Lung (tissue), 12 donors: ENCODE results near the gene TLE2. TPM values are rescaled to one million over a fixed set of nuclear protein-coding genes. Genes with fewer than 3 reads are reported as not detected.
"Not testable (repeated sequence)": the region's sequence is repeated elsewhere in the genome, so short reads cannot be mapped to it uniquely, and the experiment has no call there.

ENCODE experiments used
- ATAC-seq: fragments of 200-7000 bp; cut with Tn5 transposase; one replicate; pipeline ENCODE4 v1.9.1; 2020; ENCODE audit warnings: moderate number of reproducible peaks; ENCODE audit not compliant: insufficient read depth, low FRiP score
- DNase-seq, 3 donors: peaks; one replicate each; pipeline ENCODE4 v3.0.0-alpha.2; 2013 to 2017
- H3K27ac ChIP-seq, 2 donors: one replicate each; pipeline ENCODE4 v1.5.1; 2013; ENCODE audit warnings: mild to moderate bottlenecking in 2 of 2, moderate library complexity in 2 of 2, control low read depth in 1 of 2, inconsistent platforms in 1 of 2, low read depth in 1 of 2, low read length in 1 of 2
- H3K27me3 ChIP-seq, 3 donors: one replicate each; pipeline ENCODE4 v1.5.1; 2013; ENCODE audit warnings: low read length in 2 of 3; ENCODE audit not compliant: control insufficient read depth in 3 of 3, insufficient read depth in 3 of 3
- H3K36me3 ChIP-seq, 4 donors: one replicate each; pipeline ENCODE4 v1.5.1; 2013; ENCODE audit warnings: low read length in 4 of 4, mild to moderate bottlenecking in 1 of 4, moderate library complexity in 1 of 4; ENCODE audit not compliant: control insufficient read depth in 4 of 4, insufficient read depth in 4 of 4
- H3K4me1 ChIP-seq, 5 donors: one replicate each; pipeline ENCODE4 v1.5.1; 2013; ENCODE audit warnings: low read length in 5 of 5, mild to moderate bottlenecking in 2 of 5, moderate library complexity in 1 of 5; ENCODE audit not compliant: control insufficient read depth in 5 of 5, insufficient read depth in 5 of 5
- H3K4me3 ChIP-seq: one replicate; pipeline ENCODE4 v1.5.1; 2013; ENCODE audit warnings: mild to moderate bottlenecking, control low read depth, moderate library complexity
- H3K9ac ChIP-seq, 2 donors: one replicate each; pipeline ENCODE4 v1.5.1; 2013; ENCODE audit warnings: low read length in 2 of 2, control low read depth in 1 of 2; ENCODE audit not compliant: insufficient read depth in 1 of 2
- H3K9me3 ChIP-seq, 4 donors: one replicate each; pipeline ENCODE4 v1.5.1; 2013; ENCODE audit warnings: low read length in 3 of 4, mild to moderate bottlenecking in 1 of 4, moderate library complexity in 1 of 4; ENCODE audit not compliant: control insufficient read depth in 4 of 4, insufficient read depth in 3 of 4
- WGBS, 2 donors: extraction: QIAGEN DNeasy Blood & Tissue Kit; methylation state at CpG; one replicate each; pipeline ENCODE4 v1.1.7; 2013; 5-methylcytosine and 5-hydroxymethylcytosine counted together
- polyA plus RNA-seq, 2 donors: library from polyadenylated mRNA; stranded (reverse); fragments of 200-250 nt; gene quantifications; one replicate each; pipeline ENCODE4 v1.2.1, GENCODE V29; 2013
- total RNA-seq, 2 donors: library from RNA; depleted of rRNA in 1 of 2; stranded (reverse); fragments of >200 nt in 1 of 2; gene quantifications; one replicate each; pipeline ENCODE4 v1.2.1, GENCODE V29; 2014 to 2021
- TF ChIP-seq, protein P1 (sequence below): IDR thresholded peaks from 2 replicates; pipeline ENCODE4 v1.5.1; 2012; ENCODE audit warnings: mild to moderate bottlenecking; ENCODE audit errors: control extremely low read depth, extremely low read depth
- donor health status: control.
- donor health status: control.
- donor health status: Bipolar disorder and iron deficiency.
- donor health status: healthy.
- donor health status: DM: yes; HTN: yes; CAD: no.

The TLE2 gene
- total and polyA plus RNA-seq, 4 donors: 30.8 to 47.1 (median 39.2) TPM

DNA sequence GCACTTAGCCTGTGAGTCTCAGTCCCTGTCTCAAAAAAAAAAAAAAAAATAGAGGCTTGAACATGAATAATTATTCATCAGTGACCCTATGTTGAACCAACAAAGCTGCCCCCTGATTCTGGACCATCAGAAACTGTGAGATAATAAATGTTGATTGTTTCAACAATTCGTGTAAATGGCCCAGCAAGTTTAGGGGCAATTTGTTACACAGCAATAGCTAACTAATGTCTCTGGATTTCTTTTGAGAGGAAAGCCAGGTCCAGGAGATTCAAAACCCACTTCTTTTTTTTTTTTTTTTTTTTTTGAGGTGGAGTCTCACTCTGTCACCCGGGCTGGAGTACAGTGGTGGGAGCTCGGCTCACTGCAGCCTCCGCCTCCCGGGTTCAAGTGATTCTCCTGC, 64.2 kb downstream of the TLE2 start:
- TF ChIP-seq, protein P1, sequence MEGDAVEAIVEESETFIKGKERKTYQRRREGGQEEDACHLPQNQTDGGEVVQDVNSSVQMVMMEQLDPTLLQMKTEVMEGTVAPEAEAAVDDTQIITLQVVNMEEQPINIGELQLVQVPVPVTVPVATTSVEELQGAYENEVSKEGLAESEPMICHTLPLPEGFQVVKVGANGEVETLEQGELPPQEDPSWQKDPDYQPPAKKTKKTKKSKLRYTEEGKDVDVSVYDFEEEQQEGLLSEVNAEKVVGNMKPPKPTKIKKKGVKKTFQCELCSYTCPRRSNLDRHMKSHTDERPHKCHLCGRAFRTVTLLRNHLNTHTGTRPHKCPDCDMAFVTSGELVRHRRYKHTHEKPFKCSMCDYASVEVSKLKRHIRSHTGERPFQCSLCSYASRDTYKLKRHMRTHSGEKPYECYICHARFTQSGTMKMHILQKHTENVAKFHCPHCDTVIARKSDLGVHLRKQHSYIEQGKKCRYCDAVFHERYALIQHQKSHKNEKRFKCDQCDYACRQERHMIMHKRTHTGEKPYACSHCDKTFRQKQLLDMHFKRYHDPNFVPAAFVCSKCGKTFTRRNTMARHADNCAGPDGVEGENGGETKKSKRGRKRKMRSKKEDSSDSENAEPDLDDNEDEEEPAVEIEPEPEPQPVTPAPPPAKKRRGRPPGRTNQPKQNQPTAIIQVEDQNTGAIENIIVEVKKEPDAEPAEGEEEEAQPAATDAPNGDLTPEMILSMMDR: no peak
- Histone ChIP-seq H3K27me3 (no peaks in the 10 kb centered on the region), H3K9ac (no peak overlapping the region), H3K4me3 (no peak overlapping the region), H3K9me3 (no peaks in the 10 kb centered on the region), H3K27ac (no peak overlapping the region), H3K4me1 (peaks cover 2 to 15% (median 7%) of the 10 kb centered on the region in 5 donors), H3K36me3 (no peaks in the 10 kb centered on the region)
- DNase-seq (no peak), ATAC-seq (no peak)
- WGBS, 2 donors: 95 to 98% methylated on average over 5 of the region's 5 CpGs

DNA sequence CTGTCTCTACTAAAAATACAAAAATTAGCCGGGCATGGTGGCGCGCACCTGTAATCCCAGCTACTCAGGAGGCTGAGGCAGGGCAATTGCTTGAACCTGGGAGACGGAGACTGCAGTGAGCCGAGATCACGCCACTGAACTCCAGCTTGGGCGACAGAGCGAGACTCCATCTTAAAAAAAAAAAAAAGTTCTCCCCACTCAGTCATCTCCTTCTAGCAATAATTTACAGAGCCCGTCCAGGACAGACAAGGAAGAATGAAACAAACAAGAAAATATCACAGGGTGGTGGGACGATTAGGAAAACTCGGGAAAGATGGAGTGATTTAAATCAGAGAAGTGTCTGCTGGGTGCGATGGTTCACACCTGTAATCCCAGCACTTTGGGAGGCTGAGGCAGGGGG, 65.4 kb downstream of the TLE2 start:
- not testable (repeated sequence) for H3K4me1 ChIP-seq, DNase-seq, H3K9me3 ChIP-seq, H3K27ac ChIP-seq, H3K4me3 ChIP-seq, H3K36me3 ChIP-seq, ATAC-seq, H3K27me3 ChIP-seq, H3K9ac ChIP-seq
- WGBS, 2 donors: 89 to 90% methylated on average over 12 of the region's 12 CpGs

DNA sequence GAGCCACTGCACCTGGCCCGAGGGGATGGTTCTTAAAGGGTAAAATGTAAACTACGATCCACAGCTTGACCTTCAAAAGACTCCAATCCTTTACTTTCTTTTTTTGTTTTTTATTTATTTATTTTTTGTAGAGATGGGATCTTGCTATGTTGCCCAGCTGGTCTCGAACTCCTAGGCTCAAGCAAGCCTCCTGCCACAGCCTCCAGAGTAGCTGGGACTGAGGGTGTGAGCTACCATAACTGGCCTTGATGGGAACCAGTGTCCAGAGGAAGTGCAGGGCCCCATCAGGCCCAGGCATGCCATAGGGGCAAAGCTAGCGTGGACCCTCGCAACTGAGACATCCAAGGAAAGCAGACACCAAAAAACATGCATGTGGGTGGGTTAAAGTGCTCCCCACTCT, 66.0 kb downstream of the TLE2 start:
- TF ChIP-seq, protein P1: no peak
- Histone ChIP-seq H3K27me3 (no peaks in the 10 kb centered on the region), H3K4me3 (no peak overlapping the region), H3K27ac (no peak overlapping the region), H3K9me3 (no peaks in the 10 kb centered on the region), H3K36me3 (no peaks in the 10 kb centered on the region), H3K4me1 (peaks cover 0 to 2% (median under 1%) of the 10 kb centered on the region in 5 donors), H3K9ac (no peak overlapping the region)
- 94 to 95% methylated on average over 5 of the region's 5 CpGs for WGBS, 2 donors
- no peak for DNase-seq
- ATAC-seq: no peak

DNA sequence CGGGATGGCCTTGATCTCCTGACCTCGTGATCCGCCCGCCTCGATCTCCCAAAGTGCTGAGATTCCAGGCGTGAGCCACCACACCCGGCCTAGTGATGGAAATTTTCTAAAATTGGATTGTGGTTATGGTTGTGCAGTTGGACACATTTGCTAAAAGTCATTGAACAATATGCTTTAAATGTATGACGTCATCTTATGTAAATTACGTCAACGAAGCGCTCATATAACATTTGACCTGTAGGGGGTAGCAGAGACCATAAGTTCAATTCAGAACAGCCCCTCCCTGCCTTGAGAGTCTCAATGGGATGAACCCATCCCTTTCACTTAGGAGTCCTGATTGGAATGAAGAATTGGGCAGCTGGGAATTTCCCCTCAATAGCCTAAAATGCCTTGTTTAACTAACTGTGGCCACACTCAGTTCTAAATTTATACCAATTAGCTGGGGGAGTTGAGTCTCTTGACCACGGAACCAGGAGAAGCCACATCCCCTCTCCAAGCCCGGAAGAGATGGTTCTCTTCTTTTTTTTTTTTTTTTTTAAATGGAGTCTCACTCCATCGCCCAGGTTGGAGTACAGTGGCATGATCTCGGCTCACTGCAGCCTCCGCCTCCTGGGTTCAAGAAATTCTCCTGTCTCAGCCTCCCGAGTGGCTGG, 66.9 kb downstream of the TLE2 start:
- H3K4me1 ChIP-seq: no peaks in the 10 kb centered on the region
- H3K4me3 ChIP-seq: no peak overlapping the region
- no peak overlapping the region for H3K27ac ChIP-seq
- WGBS, 2 donors: 37 to 38% methylated on average over 17 of the region's 17 CpGs
- DNase-seq: peak; percentile 82 to 93 (median 91)
- peak overlapping the region in 1 of 2 donors; percentile 16 for H3K9ac ChIP-seq
- H3K36me3 ChIP-seq: no peaks in the 10 kb centered on the region
- TF ChIP-seq, protein P1: peak; percentile 96
- H3K27me3 ChIP-seq: no peaks in the 10 kb centered on the region
- ATAC-seq: peak; percentile 34
- no peaks in the 10 kb centered on the region for H3K9me3 ChIP-seq
